GOT3 (cell line): ENCODE measurements around the gene OTC.

Source experiments
- DNase-seq: peaks from one replicate; lab custom pipeline; 2025; ENCODE audit warnings: mixed read lengths; lab: John Stamatoyannopoulos, UW

The OTC gene

GRCh38 chrX:38357747-38358673 lies 5.6 kb downstream of the OTC start:
- no peak for DNase-seq

DNA sequence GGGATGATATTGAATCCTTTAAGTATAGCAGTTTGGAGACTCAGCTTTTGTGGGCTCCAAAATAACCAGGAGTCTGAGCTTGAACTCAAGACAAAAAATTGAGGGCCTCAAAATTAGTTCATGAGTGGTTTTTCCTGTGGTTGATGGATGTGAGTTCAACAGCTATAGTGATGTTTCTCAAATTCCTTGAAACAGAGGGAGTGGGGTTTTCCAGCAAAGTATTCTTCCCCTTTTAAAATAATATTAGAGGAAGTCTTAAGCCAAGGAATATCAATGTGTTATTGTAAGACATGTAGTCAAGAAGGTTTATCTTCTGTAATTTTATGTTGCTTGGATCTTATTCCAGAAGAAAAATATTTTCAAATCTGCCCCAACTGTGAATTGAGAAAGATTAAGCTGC lies 10.6 kb downstream of the OTC start:
- DNase-seq: no peak

DNA sequence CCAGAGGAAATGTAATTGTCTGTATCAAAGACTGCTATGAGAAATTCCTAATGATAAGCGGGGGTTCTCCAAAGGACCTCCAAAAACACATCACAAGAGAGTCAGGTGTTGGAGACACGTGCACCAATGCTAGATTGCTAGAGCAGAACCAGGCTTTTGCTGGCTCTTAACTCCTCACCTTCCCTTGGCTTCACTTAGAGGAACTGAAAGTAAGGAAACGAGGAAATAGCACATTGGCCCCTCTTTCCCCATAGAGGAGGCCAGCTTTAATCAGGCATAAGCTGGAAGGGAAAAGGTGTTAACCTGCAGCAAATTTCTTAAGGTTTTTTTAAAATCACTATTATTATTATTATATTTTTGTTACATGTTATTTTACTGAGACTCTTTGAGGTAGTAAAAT lies 13.6 kb downstream of the OTC start:
- no peak for DNase-seq

DNA sequence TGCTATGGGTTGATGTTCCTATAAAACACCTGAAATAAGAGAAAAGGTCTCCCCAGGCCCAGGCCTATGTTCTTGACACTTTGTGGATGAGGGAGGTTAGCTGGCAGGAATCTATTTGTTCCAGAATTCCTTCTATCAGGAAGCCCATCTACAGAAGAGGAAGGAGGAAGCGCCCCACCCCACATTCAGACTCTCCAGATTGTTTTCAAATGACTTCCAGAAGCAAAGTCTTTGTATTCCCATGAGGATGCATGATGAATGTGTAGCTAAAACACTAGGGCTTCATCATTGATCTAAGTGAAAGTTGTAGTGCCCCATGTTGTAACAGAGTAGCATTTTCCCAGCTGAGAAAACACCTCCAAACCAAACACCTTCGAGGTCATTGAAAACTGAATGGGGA lies 16.4 kb downstream of the OTC start:
- no peak for DNase-seq

- DNase-seq: no peak
These were observed 19.2 kb downstream of the OTC start for GRCh38 chrX:38371641-38372040.

- DNase-seq: no peak
These were observed 22.0 kb downstream of the OTC start for GRCh38 chrX:38374431-38374830.

DNA sequence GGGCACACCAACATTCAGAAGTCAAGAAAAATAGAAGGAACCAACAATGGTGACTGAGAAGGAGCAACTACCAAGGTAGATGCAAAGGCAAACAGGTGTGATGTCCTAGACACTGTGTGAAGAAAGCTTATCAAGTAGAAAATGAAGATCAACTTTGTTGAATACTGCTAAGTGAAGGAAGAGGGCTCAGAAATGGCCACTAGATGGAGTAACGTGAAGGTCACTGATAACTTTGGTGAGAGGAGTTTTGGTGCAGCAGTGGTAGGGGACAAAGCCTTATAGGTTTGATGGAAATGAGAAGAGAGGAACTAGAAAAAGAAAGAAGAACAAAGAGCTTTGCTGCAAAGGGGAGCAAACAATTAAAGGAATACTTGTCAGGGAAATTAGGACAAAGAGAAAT lies 23.5 kb downstream of the OTC start:
- DNase-seq: no peak

GRCh38 chrX:38376747-38377146 lies 24.3 kb downstream of the OTC start:
- DNase-seq: no peak

GRCh38 chrX:38379088-38379487 lies 26.7 kb downstream of the OTC start:
- DNase-seq: no peak

DNA sequence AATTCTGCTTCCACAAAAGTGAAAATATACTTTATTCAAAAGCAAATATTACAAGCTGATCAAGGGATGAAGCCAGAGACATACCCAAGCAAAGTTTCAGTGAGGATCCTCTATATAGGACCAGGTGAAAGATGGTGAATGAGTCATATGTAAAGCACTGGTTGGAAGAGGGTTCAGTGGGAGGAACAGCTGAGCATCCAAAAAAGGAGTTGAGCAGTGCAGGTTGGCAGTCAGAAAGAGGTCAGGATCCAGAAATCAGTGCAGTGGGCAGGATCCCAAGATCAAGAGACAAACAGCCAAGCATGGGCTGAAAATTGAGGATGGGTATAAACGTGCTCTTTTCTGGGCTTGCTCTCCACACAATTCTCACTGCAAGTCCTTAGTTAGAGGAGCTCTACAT lies 30.3 kb downstream of the OTC start:
- no peak for DNase-seq

GRCh38 chrX:38400389-38400910 lies 48.0 kb downstream of the OTC start:
- DNase-seq: no peak

DNA sequence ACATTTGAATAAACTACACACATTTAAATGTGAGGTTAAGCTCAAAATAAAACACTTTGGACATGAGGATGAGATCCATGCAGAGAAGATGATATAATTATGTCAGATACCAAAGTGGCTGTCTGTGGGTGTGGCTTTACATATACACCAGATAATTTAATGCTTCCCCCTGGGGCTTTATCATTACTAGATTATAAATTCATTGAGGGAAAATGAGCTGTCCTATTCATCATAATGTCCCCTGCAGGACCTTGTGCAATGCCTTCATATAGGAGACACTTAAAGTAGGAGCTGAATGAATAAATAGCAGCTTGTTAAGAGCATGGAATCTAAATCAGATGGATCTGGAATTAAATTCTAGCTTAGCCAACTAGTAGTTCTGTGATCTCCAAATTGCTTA lies 49.7 kb downstream of the OTC start:
- DNase-seq: no peak

GRCh38 chrX:38403834-38404233 lies 51.4 kb downstream of the OTC start:
- no peak for DNase-seq

DNA sequence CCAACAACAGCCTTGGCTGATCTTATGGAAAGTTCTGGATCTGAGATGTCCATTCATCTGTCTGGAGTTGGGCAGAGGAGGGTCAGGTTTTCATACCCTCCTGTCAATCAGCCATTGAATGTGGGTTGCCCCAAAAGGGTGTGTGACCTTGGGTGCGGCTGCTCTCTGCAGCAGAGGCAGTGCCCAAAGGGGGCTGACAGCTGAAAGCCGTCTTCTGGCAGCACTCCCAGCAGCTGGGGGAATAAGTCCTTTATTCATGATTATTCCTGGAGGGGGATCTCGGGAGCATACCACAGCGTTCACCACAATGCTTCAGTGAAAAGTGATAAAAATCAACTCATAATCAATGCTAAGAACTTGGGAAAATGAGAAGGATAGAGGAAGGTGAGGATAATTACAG lies 54.7 kb downstream of the OTC start:
- no peak for DNase-seq

DNA sequence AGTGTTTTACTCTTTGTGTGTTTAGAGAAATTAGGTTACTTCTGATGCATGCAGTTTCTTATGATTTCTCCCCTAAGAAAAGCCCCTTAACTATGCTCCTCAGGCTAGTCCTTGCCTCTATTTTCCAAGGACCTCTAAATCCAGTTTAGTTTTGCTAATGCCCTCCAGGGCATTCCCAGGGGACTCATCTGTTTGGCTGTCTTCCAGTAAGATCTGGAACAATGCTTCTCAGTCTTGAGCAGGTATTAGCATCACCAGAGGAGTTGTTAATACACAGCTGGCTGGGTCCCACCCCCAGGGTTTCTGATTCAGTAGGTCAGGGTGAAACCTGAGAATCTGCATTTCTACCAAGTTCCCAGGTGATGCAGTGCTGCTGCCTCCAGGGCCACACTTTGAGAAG lies 56.9 kb downstream of the OTC start:
- DNase-seq: no peak

- DNase-seq: no peak
These were observed 74.4 kb downstream of the OTC start for GRCh38 chrX:38426785-38427184.

GRCh38 chrX:38431525-38431924 lies 79.1 kb downstream of the OTC start:
- no peak for DNase-seq

- DNase-seq: no peak
These were observed 82.7 kb downstream of the OTC start for GRCh38 chrX:38435130-38435529.

DNA sequence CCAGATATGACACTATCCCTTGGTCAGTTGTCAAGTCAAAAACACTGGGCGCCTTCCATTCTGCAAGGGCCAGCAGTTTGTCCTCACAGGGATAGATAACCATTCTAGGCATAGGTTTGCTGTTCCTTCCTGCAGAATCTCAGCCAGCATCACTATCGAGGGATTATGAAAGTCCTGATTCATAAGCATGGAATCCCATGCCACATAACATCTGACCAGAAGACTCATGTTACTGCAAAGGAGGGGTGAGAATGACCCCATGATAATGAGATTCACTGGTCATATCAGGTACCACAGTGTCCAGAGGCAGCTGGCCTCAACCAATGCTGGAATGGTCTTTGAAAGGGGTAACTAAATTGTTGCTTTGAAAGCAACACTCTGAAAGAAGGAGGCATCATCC lies 84.7 kb downstream of the OTC start:
- no peak for DNase-seq

- no peak for DNase-seq
These were observed 85.9 kb downstream of the OTC start for GRCh38 chrX:38438321-38438720.

DNA sequence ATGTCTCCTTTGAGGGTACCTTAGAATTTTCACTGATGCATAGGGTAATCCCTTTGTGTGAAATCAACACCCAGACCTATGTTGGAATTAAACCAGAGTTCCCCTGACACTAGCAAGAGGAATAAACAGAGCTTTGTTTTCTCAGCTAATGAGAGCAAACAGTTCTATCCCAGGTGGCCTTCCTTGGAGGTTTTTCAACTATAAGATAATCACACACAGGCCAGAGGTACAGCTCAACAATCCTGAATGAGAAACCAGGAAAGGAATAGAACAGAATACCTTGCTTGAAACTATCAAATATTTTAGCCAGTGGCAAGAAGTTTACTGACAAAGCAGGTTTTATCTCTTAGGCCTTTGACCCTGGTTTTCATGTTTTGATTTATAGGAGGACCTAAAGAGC lies 100.2 kb downstream of the OTC start:
- DNase-seq: no peak

GRCh38 chrX:38458071-38458470 lies 105.7 kb downstream of the OTC start:
- DNase-seq: no peak

GRCh38 chrX:38462257-38462656 lies 109.9 kb downstream of the OTC start:
- no peak for DNase-seq

- DNase-seq: no peak
These were observed 113.3 kb downstream of the OTC start for GRCh38 chrX:38465686-38466085.
